HG03354 (cell line): ENCODE measurements around the gene NKG7.

ENCODE experiments used
- ATAC-seq: cut with Tn5 transposase; IDR thresholded peaks from one replicate; pipeline ENCODE4 v1.9.1; 2021; ENCODE audit warnings: mild to moderate bottlenecking; ENCODE audit not compliant: unreplicated experiment, poor library complexity, severe bottlenecking

NKG7 gene

GRCh38 chr19:51392701-51393100, 20.2 kb upstream of the NKG7 start:
- no peak for ATAC-seq

DNA sequence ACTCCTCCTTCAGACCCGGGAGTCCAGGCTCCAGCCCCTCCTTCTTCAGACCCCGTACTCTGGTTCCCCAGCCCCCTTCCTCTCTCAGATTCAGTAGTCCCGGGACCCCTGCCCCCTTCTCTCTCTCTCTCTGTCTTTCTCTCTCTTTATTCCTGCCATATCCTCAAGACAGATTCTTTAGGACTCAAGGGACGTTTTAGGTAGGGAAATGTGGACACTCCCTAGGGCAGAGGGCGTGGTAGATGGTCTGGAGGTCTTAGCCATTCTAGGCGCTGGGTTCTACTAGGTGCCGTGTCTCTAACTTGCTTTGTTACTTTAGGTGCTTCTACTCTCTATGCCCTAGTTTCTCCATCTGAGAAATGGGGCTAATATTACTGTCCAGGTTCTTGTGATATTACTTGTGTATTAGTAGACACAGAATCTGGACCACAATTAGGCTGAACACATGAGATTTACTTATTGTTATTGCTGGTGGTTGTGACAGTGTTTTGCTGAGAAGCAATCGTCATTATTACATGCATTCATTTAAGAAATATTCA, 18.7 kb upstream of the NKG7 start:
- no peak for ATAC-seq

DNA sequence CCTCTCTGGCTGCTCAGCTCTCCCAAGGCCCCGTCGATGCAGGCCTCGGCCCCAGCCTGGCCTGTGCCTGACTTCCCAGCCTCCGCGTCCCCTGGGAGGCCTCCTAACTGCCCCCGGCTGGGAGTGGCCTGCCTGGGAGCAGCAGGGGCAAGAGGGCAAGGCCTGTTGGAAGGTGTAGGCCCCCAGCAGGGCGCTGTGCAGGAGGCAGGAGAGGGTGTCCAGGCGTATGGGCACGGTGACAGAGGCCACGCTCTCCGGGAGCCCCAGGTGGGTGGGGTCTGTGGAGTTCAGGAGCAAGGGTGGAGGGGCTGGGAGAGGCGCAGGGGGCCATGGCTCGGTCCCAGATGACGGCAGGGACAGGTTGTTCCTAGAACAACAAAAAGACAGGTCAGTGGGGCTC, 16.7 kb upstream of the NKG7 start:
- no peak for ATAC-seq

DNA sequence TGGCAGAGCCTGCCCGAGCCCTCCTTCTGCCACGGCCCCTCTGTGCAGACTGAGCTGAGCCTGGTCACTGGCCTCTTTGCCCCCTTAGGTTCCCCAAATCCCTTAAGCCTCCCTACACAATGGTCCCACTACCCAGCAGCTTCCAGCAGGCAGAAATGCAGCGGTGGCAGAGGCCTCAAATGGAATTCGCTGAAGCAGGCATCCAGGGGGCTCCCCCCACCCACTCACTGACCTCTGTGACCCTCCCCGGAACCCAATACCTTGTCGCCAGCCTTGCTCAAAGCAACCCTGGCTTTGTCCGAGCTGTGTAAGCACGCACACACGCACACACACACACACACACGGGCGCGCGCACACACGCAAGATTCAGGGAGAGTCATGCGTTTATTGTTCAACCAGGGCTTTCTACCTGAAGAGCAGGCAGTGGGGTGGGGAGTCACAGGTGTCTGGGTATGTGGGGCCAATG, 15.5 kb upstream of the NKG7 start, which contains the start of gene LIM2:
Gene LIM2, minus strand, starts transcription at position 51 of the 466 bp plus-strand sequence. CDS start 531 bp downstream, outside the sequence.
- no peak for ATAC-seq

- ATAC-seq = no peak
These were observed 14.5 kb upstream of the NKG7 start for GRCh38 chr19:51386882-51387520.

DNA sequence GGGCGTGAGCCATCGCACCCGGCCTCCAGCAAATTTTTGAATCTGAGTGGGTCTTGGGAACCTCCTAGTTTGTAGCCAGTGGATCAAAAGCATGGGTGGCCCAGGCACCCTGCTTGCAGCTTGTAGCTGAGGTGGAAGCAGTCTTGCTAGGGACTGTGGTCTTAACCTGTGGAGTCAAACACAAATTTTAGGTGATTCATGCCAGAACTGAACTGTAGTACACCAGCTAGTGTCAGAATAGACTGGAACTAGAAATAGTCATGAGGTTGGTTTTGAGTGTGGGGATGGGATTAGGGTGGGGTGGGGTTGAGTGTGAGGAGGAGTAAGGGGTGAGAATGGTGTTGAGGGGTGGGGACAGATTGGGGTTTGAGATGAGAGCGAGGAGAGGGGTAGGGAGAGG, 9.6 kb upstream of the NKG7 start:
- ATAC-seq = no peak

- ATAC-seq = no peak
These were observed 7.9 kb upstream of the NKG7 start for GRCh38 chr19:51380379-51380778.

GRCh38 chr19:51377422-51377821, 5.0 kb upstream of the NKG7 start:
- ATAC-seq = no peak

DNA sequence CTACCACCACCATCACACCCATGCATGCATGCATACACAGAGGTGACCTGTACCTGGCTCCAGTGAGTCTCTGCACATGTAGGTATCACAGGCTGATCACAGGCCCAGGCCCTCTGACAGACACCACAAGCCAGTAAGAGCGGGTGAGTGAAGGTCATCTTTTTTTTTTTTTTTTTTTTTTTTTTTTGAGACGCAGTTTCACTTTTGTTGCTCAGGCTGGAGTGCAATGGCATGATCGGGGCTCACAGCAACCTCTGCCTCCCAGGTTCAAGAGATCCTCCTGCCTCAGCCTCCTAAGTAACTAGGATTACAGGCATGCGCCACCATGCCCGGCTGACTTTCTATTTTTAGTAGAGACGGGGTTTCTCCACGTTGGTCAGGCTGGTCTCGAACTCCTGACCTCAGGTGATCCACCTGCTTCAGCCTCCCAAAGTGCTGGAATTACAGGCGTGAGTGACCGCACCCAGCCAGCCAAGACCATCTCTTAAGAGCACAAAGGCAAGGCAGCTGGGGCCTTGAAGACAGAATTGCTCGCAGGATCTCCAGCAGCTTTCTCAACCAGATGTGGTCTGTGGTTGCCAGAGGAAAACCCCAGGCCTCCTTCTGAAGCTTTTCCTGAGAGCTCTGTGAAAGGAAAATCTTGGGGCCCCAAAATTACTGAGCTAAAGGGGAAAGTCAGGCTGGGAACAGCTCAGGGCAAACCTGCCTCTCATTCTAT, 3.2 kb upstream of the NKG7 start:
- ATAC-seq = no peak

- no peak for ATAC-seq
These were observed 319 bp downstream of the NKG7 start for GRCh38 chr19:51372021-51372648.

GRCh38 chr19:51371186-51371690, 1.2 kb downstream of the NKG7 start:
- no peak for ATAC-seq

GRCh38 chr19:51370230-51370629, 2.2 kb downstream of the NKG7 start:
- no peak for ATAC-seq

DNA sequence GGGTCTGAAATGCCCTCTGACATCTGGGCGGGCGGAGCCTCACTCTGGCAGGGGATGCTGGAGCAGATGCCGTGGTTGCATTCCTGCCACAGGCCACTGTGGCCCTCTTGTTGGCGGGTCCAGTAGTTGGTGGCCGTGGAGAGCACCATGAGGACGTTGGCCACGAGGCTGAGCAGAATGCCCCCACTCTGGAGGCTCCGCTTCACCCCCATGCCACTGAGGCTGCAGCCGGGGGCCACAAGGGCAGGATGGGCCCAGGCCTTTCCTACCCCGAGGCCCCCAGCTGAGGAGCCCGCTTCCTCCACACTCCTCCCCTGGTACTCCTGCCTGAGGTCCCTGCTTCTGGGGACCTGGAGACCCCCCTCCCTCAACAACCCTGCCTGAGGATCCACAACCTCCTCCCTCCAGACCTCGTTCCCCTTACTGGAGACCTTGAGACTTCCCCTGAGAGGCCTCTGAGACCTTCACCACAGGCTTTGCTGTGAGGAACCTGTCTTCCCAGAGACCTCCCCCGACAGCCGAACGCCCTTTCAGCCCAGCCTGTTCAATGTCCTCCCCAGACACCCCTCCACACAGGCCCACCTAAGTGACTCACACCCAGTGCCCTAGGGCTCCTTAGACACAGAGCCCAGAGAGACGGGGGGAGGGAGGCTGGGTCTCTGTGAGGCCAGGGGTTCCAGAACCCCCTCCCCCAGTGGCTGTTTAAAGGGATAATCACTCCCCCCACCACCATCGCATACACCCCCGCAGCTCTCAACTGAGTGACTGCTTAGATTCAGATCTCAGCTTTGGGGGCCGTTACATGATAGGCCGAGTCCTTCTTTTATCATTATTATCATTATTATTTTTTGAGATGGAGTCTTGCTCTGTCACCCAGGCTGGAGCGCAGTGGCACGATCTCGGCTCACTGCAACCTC, 3.8 kb downstream of the NKG7 start, which contains the start of gene CLDND2:
Gene CLDND2, minus strand, starts transcription at position 638 of the 917 bp plus-strand sequence. Its CDS starts 426 bp downstream, at position 212.
- ATAC-seq = no peak

DNA sequence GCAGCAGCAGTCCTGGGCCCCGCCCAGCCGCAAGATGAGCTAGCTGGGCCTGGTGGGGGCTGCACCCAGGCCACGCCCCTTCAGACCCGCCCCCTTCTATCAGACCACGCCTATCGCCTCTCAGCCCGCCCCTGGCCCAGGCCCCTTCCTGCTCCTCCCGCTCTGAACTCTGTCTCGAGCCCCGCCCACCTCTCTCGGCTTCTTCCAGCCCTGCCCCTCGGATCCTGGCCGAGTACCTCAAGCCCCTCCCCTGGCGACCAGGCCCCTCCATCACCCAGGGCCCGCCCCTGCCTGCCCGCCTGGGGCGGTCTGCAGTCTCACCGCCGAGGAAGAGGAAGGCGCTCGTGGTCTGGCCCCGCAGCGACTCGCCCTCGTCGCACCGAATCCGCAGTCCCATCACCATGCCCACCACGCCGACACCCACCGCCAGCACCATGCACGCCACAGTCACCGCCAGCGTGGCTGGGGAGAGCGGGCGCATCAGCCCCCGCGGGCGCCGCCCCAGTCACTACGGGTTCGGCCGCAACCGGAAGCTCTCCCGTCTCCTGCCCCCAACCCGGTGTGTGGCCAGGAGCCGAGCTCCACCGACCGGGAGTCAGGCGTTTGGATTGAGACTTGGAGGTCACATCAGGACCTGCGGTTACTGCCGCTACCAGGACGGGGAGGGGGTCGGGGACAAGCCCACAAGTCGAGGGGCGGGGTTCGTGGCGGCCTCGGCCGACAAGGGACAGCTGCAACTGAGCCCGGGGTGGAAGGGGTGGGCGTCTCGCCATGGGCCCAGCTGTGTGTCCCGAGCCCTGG, 4.7 kb downstream of the NKG7 start:
- ATAC-seq = peak; percentile 77

DNA sequence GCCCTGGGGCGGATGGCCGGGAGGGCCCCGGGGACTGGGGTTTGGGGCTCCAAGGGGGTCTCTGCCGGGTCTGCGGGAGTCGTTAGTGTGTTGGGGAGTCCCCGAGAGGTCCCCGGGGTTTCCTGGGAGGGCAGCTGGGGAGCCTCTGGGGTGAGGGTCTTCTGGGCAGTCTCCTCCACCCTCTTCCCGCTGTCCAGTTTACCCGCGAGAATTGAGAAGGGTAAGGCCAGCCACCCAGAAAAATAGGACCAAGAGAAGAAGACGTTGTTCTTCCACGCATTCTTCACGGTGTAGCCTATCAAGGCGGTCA, 5.2 kb downstream of the NKG7 start:
- no peak for ATAC-seq

DNA sequence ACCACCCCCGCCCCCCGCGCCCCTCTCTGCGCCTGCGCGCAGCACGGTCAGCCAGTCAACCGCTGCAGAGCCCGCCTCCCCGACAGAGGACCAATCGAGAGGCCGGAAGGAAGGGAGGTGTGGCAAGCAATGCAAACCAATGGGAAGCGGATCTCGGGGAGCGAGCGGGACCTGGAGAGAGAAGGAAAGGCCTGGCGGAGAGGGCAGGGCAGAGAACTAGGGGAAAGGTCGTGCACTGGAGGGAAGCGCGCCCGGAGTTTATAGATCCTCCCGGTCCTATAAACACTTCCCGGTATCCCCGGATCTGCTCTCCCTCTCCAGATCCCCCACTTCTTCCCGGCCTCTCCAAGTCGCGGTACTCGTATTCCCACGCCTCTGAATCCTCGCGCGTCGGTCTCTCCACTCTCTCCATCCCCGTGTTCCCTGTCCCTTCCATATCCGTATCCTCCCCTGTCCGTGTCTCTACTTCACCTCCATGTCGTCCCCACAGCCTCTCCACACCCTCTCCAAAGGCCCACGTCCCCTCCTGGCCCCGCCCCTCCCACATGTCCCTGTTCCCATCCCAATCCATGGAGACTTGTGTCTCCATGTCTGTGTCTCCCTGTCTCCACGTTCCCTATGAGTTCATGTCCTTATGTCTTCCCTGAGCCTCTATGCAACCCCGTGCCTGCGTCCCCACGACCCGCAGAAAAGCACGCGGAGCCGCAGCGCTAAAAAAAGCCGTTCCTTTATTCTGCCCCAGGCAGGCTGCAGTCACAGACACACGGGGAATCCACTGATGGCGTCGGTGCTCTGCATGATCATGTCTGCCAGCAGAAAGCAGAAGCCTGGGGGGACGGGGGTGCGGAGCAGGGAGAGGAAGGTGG, 5.8 kb downstream of the NKG7 start:
- ATAC-seq = peak; percentile 47

DNA sequence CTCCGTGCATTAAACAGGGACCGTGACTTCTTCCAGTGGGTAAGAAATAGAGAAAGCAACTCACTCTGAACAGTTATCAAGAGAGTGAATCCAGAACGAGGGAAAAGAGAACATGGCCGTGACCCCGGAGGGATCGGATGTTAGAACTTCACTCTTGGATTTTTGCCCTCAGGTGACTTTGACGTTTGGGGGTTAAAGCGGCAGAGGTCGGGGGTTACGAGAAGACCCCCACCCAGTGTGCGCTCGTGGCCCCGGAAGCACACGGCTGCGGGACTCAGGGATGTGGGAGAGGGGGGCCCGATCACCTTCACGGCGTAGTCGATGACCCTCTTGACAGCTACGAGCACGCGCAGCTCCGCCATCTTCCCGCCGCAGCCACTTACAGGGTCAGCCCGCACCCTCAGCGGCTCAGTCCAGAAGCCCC, 6.5 kb downstream of the NKG7 start, which contains the start of gene ETFB:
Gene ETFB, minus strand, starts transcription at position 424 of the 424 bp plus-strand sequence. Its CDS starts 62 bp downstream, at position 362.
- ATAC-seq = no peak
